Measurements from ENCODE around the gene ISCU.

The ISCU gene

GRCh38 chr12:108563804-108564151 lies 1.4 kb downstream of the ISCU start:
- TF ChIP-seq CTCF (IDR thresholded peaks at IDR 0.05; ENCODE audit: low read length, missing control alignments), result no peak
- peak overlapping the region; percentile 92 for H3K4me3 ChIP-seq (replicated peaks; ENCODE audit: low read depth, low read length)
- DNase-seq (ENCODE audit: low read depth), result no peak

- DNase-seq (ENCODE audit: low read depth), result no peak
- H3K4me3 ChIP-seq (replicated peaks; ENCODE audit: low read depth, low read length), result no peak overlapping the region
- TF ChIP-seq CTCF (IDR thresholded peaks at IDR 0.05; ENCODE audit: low read length, missing control alignments), result no peak
Observed at GRCh38 chr12:108564724-108565123, 2.3 kb downstream of the ISCU start.

GRCh38 chr12:108565146-108565545 lies 2.8 kb downstream of the ISCU start:
- no peak for DNase-seq (ENCODE audit: low read depth)
- no peak for TF ChIP-seq CTCF (IDR thresholded peaks at IDR 0.05; ENCODE audit: low read length, missing control alignments)
- no peak overlapping the region for H3K4me3 ChIP-seq (replicated peaks; ENCODE audit: low read depth, low read length)

- no peak for TF ChIP-seq CTCF (IDR thresholded peaks at IDR 0.05; ENCODE audit: low read length, missing control alignments)
- DNase-seq (ENCODE audit: low read depth), result peak; percentile 86
Observed at GRCh38 chr12:108565976-108566375, 3.6 kb downstream of the ISCU start.

GRCh38 chr12:108566452-108566851 lies 4.1 kb downstream of the ISCU start:
- no peak overlapping the region for H3K4me3 ChIP-seq (replicated peaks; ENCODE audit: low read depth, low read length)
- no peak for DNase-seq (ENCODE audit: low read depth)

More at GRCh38 chr12:108565976-108566375, 3.6 kb downstream of the ISCU start:
- no peak overlapping the region for H3K4me3 ChIP-seq (replicated peaks; ENCODE audit: low read depth, low read length)

GRCh38 chr12:108567406-108568337 lies 5.3 kb downstream of the ISCU start:
- no peak for TF ChIP-seq CTCF (IDR thresholded peaks at IDR 0.05; ENCODE audit: low read length, missing control alignments)
- peak; percentile 14 for DNase-seq (ENCODE audit: low read depth)
- H3K4me3 ChIP-seq (replicated peaks; ENCODE audit: low read depth, low read length), result no peak overlapping the region

More at GRCh38 chr12:108566452-108566851, 4.1 kb downstream of the ISCU start:
- TF ChIP-seq CTCF (IDR thresholded peaks at IDR 0.05; ENCODE audit: low read length, missing control alignments), result no peak
